Astrocyte (in vitro differentiated cells and primary cell): ENCODE measurements around the gene RNF214.

Experiments
- EZH2 ChIP-seq: IDR thresholded peaks from 2 replicates; pipeline ENCODE4 v1.6.1; 2012; ENCODE audit warnings: mild to moderate bottlenecking, low read length, inconsistent platforms; ENCODE audit not compliant: insufficient read depth
- TF ChIP-seq, protein P1 (sequence below): IDR thresholded peaks from 2 replicates; pipeline ENCODE4 v1.5.1; 2011; ENCODE audit warnings: low read depth, mild to moderate bottlenecking, inconsistent platforms, low read length, moderate library complexity; ENCODE audit not compliant: insufficient read depth

DNA sequence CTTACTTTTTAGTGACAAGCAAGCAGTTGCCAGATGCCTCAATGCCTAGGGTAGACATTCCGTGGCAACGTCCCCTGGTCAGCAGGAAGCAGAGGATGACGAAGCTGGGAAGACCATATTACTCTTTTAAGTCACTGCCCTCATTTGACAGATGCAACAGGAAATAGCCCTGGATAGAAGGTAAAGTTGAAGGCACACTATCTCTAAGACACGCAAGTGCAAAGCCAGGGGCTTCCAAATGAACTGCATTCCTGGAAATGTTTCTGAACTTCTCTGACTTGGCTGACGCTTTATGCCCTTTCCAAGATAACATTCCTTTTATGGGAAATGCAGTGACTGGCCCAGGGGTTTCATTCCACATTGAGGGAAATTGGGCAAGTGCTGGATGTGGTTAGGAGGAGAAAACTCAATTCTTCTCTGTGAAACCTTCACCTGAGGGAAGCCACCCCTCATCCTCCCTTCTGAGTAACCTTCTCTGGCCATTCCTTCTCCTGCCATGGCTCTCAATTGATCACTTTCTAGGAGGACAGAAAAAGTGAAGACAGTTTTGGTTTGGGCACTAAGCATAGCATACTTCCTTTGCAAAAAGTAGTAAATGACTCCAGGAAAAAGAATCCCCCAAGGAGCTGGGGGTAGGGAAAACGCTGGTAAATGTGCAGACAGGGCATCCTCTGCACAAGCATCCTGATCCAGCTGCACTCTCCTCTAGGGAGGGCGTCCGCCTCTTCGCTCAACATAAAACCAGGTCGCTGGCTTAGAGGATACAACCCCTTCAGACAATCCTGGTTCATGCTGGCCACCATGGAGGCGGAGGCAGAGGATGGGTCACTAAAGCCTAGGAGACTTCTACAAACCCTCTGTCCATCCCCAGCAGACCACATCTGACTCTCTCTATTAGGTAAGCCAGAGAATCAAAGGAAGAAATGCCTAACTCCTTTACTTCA is 15.1 kb upstream of the RNF214 start:
- TF ChIP-seq, protein P1, sequence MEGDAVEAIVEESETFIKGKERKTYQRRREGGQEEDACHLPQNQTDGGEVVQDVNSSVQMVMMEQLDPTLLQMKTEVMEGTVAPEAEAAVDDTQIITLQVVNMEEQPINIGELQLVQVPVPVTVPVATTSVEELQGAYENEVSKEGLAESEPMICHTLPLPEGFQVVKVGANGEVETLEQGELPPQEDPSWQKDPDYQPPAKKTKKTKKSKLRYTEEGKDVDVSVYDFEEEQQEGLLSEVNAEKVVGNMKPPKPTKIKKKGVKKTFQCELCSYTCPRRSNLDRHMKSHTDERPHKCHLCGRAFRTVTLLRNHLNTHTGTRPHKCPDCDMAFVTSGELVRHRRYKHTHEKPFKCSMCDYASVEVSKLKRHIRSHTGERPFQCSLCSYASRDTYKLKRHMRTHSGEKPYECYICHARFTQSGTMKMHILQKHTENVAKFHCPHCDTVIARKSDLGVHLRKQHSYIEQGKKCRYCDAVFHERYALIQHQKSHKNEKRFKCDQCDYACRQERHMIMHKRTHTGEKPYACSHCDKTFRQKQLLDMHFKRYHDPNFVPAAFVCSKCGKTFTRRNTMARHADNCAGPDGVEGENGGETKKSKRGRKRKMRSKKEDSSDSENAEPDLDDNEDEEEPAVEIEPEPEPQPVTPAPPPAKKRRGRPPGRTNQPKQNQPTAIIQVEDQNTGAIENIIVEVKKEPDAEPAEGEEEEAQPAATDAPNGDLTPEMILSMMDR, result no peak
- no peak for TF ChIP-seq EZH2
